G401 (cell line): ENCODE results near the gene AKAP11. TPM values are rescaled to one million over a fixed set of nuclear protein-coding genes. Genes with fewer than 3 reads are reported as not detected.

Source experiments
- DNase-seq: peaks from one replicate; pipeline ENCODE4 v3.0.0-alpha.2; 2015; ENCODE audit warnings: low spot score
- in situ Hi-C: cut with HindIII; loops from 2 replicates; pipeline ENCODE4 v1.10.0; 2016; ENCODE audit warnings: low sequenced_read_pairs, mixed read lengths
- total RNA-seq: library from RNA; depleted of rRNA; stranded (reverse); fragments of >200 nt; shearing (Covaris generic); gene quantifications from 2 replicates; pipeline ENCODE4 v1.2.3, GENCODE V29; 2014

The AKAP11 gene
- total RNA-seq, 1 experiment from 2014 or later, result 12.5 TPM

- DNase-seq, result peak; percentile 99
- in situ Hi-C loops, result no loop called here
Observed at GRCh38 chr13:42271337-42272114, 426 bp upstream of the AKAP11 start.

DNA sequence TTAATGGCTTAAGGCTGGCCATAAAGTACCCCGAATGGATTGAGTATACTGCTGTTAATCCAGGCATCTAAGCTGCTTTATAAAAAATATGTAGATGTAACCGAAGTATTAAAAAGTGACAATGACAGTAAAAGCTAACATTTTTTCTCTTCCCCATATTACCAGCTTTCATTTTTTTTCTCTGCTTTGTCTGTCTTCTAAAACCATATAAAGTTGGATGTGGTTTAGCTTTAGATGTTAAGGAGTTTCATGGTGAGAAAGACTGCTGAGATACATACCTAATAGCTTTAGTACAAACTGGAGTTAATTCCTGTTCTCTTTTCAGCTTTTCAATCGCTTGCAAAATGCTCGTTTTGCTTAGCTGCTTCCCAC is 838 bp downstream of the AKAP11 start:
- in situ Hi-C loops, result no loop called here
- peak; percentile 20 for DNase-seq

- in situ Hi-C loops, result no loop called here
- no peak for DNase-seq
Observed at GRCh38 chr13:42274386-42275097, 2.6 kb downstream of the AKAP11 start.

GRCh38 chr13:42275098-42275471 is 3.1 kb downstream of the AKAP11 start:
- no peak for DNase-seq
- in situ Hi-C loops, result no loop called here

GRCh38 chr13:42275506-42275905 is 3.6 kb downstream of the AKAP11 start:
- in situ Hi-C loops, result no loop called here
- DNase-seq, result no peak

- in situ Hi-C loops, result no loop called here
- no peak for DNase-seq
Observed at GRCh38 chr13:42276683-42277082, 4.7 kb downstream of the AKAP11 start.

- DNase-seq, result peak; percentile 16
- in situ Hi-C loops, result no loop called here
Observed at GRCh38 chr13:42277618-42278276, 5.8 kb downstream of the AKAP11 start.

GRCh38 chr13:42279080-42279479 is 7.1 kb downstream of the AKAP11 start:
- in situ Hi-C loops, result no loop called here
- no peak for DNase-seq

DNA sequence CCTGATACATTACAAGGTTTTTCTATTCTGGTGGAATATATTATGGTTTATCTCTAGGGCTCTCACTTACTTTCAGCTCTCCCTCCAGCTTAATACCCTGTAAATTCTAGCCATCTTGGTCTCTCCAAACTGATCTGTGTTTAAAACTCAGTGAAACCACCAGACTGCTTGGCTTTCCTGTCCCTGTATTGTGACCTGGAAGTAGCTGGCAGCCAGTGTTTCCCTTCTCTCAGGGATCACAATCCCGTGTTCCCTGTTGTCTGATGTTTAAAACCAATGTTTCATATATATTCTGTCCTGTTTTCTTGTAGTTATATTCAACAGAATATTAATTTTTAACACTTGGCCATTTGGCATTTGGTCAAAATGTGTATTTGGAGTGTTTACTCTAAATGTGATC is 8.0 kb downstream of the AKAP11 start:
- in situ Hi-C loops, result no loop called here
- DNase-seq, result no peak

DNA sequence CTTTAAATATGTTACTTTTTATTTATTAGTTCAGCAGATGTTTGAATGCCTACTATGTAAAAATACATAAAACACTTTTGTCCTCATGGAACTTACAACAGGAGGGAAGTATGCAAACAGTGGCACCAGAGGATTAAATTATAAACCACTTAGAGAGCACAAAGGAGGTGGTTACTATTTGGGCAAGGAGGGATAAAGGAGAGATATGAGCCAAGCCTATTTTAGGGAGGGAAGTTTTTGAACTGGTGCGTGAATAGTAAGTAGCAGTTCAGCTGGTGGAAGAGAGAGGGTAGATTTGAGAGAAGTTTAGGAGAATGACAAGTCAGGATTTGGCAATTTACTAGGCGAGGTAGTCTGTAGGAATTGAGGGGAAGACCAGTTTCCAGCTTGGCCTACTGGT is 8.6 kb downstream of the AKAP11 start:
- no peak for DNase-seq
- in situ Hi-C loops, result no loop called here

DNA sequence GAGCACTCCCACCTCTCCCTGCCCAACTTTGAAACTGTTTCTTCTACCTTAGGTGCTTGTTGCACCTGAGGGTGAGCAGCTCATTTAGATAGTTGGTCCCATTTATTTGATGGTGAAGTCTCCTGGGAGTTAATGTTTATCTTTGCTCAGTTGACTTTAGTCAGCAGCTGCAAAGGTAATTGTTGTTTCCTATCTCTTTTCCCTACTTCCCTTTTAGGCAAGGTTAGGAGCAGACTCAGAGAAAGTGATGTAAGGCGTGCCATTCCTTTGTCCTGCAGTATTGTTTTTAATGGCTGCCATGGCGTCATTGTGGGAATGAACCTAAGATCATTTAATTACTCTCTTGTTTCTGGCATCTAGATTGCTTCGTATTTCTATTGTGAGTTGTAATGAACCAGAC is 11.6 kb downstream of the AKAP11 start:
- no peak for DNase-seq
- in situ Hi-C loops, result no loop called here

- no peak for DNase-seq
- in situ Hi-C loops, result no loop called here
Observed at GRCh38 chr13:42284068-42284467, 12.1 kb downstream of the AKAP11 start.

GRCh38 chr13:42298392-42298791 is 26.4 kb downstream of the AKAP11 start:
- DNase-seq, result no peak
- in situ Hi-C loops, result no loop called here

DNA sequence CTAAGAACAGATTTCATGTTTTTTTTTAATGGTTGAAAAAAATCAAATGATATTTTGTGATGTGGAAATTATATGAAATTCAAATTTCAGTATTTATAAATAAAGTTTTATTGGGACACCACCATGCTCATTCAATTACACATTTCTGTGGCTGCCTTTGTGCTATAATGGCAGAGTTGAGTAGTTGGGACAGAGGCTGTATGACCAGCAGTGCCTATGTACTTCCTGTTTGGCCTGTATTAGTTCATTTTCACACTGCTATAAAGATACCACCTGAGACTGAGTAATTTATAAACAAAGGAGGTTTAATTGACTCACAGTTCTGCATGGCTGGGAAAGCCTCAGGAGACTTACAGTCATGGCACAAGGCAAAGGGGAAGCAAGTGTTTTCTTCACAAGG is 33.6 kb downstream of the AKAP11 start:
- DNase-seq, result no peak
- in situ Hi-C loops, result no loop called here

- no peak for DNase-seq
- in situ Hi-C loops, result no loop called here
Observed at GRCh38 chr13:42307461-42307860, 35.5 kb downstream of the AKAP11 start.

GRCh38 chr13:42312817-42313431 is 41.0 kb downstream of the AKAP11 start:
- in situ Hi-C loops, result no loop called here
- DNase-seq, result no peak

- in situ Hi-C loops, result no loop called here
- DNase-seq, result no peak
Observed at GRCh38 chr13:42318570-42318969, 46.6 kb downstream of the AKAP11 start.

DNA sequence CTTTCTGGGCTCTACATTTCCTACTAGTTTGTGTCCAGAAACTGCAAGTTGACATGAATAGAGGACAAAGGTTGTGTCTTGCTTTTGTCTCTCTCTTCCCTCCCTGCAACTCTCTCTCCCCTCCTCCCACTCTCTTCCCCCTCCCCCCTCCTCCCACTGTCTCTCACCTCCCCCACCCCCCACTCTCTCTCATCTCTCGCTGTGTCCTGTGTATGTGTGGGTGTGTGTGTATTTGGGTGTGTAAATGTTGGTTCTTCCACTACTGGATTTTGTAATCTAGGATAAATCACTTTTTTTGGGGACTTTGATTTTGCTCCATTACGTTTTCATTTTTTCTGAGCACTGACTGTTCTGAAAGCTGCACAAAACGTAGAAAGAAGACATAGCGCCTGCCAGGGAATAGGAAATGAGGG is 48.4 kb downstream of the AKAP11 start:
- DNase-seq, result no peak
- in situ Hi-C loops, result no loop called here

- in situ Hi-C loops, result no loop called here
- DNase-seq, result no peak
Observed at GRCh38 chr13:42322806-42323205, 50.9 kb downstream of the AKAP11 start.

- in situ Hi-C loops, result no loop called here
Observed at GRCh38 chr13:42324704-42325103, 52.8 kb downstream of the AKAP11 start.

More at GRCh38 chr13:42324704-42325103, 52.8 kb downstream of the AKAP11 start:
- DNase-seq, result no peak
